ENCODE data around the gene SEMA4G. TPM values are rescaled to one million over a fixed set of nuclear protein-coding genes. Genes with fewer than 3 reads are reported as not detected.

SEMA4G gene
- total RNA-seq, 1 experiment from 2014 or later, result not detected

DNA sequence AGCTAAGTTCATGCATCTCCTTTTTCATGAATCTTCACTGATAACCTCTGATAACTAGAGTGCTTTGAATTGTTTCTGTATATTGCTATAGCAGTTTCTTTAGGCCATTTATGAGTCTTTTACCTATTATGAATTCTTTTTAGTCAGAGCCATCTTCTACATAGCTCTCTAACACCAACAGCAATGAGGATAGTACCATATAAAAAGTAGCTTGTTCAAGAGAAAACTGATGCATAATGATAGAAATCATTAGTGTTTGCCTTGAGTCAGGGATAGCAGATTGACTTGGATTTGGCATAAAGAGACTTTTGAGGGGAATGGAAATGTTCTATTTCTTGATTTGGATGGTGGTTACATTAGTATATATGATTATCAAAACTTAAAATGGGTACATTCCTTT is 25.8 kb upstream of the SEMA4G start:
- Mint-ChIP-seq H3K4me3 (ENCODE audit: unreplicated experiment) (no peak overlapping the region), H3K27ac (ENCODE audit: low read depth, unreplicated experiment) (no peak overlapping the region)
- POLR2A ChIA-PET, result interaction anchor here (0.8 kb wide), 1 partner anchor 10 kb away, joined by 5 read pairs; no protein-coding TSS in a partner anchor

DNA sequence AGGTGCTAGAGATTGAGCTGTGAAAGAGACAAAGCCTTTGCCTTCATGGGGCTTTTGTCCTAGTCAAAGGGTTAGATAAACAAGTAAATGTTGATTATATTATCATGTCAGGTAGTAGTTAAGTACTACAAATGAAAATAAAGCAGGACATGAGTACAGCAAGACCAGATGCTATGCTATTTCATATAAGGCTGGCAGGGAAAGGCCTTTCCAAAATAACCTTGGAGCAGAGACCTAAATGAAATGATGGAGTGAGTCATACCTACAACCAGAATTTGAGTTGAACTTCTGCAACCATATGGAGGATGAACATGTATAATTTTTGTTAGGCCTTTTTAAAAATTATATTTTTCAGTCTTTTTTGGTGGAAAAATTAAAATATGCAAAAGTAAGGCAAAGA is 23.6 kb upstream of the SEMA4G start:
- H3K36me3 Mint-ChIP-seq (ENCODE audit: insufficient read depth, unreplicated experiment), result peaks cover 87% of the 10 kb centered on the region
- no peaks in the 10 kb centered on the region for H3K9me3 Mint-ChIP-seq (ENCODE audit: unreplicated experiment)
- no peak overlapping the region for H3K4me3 Mint-ChIP-seq (ENCODE audit: unreplicated experiment)
- no peak for DNase-seq (ENCODE audit: unreplicated experiment)
- intact Hi-C loops (cut with micrococcal nuclease), result no loop called here
- BruUV-seq (replicated peaks), result no TSS peak
- CTCF ChIA-PET, result interaction anchor here (0.6 kb wide), 1 partner anchor 11 kb away, joined by 3 read pairs; no protein-coding TSS in a partner anchor
- TF ChIP-seq, protein P1, sequence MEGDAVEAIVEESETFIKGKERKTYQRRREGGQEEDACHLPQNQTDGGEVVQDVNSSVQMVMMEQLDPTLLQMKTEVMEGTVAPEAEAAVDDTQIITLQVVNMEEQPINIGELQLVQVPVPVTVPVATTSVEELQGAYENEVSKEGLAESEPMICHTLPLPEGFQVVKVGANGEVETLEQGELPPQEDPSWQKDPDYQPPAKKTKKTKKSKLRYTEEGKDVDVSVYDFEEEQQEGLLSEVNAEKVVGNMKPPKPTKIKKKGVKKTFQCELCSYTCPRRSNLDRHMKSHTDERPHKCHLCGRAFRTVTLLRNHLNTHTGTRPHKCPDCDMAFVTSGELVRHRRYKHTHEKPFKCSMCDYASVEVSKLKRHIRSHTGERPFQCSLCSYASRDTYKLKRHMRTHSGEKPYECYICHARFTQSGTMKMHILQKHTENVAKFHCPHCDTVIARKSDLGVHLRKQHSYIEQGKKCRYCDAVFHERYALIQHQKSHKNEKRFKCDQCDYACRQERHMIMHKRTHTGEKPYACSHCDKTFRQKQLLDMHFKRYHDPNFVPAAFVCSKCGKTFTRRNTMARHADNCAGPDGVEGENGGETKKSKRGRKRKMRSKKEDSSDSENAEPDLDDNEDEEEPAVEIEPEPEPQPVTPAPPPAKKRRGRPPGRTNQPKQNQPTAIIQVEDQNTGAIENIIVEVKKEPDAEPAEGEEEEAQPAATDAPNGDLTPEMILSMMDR (IDR thresholded peaks at IDR 0.05; ENCODE audit: unreplicated experiment), result no peak
- no peaks in the 10 kb centered on the region for H3K27me3 Mint-ChIP-seq (ENCODE audit: insufficient read depth, unreplicated experiment)
- POLR2A ChIA-PET, result no interaction called here
- no peaks in the 10 kb centered on the region for H3K4me1 Mint-ChIP-seq (ENCODE audit: insufficient read depth, unreplicated experiment)
- H3K27ac Mint-ChIP-seq (ENCODE audit: low read depth, unreplicated experiment), result no peak overlapping the region

More for the DNA sequence above, 25.8 kb upstream of the SEMA4G start:
- Mint-ChIP-seq H3K27me3 (ENCODE audit: insufficient read depth, unreplicated experiment) (no peaks in the 10 kb centered on the region), H3K36me3 (ENCODE audit: insufficient read depth, unreplicated experiment) (peaks cover 87% of the 10 kb centered on the region), H3K4me1 (ENCODE audit: insufficient read depth, unreplicated experiment) (no peaks in the 10 kb centered on the region), H3K9me3 (ENCODE audit: unreplicated experiment) (no peaks in the 10 kb centered on the region)
- intact Hi-C loops (cut with micrococcal nuclease), result no loop called here
- no peak for DNase-seq (ENCODE audit: unreplicated experiment)
- CTCF ChIA-PET, result interaction anchor here (0.5 to 1.1 kb wide), 4 partner anchors 29 to 326 kb away, joined by 3 to 4 read pairs (median 4); no protein-coding TSS in a partner anchor
- TF ChIP-seq, protein P1 (IDR thresholded peaks at IDR 0.05; ENCODE audit: unreplicated experiment), result no peak
- BruUV-seq (replicated peaks), result no TSS peak

DNA sequence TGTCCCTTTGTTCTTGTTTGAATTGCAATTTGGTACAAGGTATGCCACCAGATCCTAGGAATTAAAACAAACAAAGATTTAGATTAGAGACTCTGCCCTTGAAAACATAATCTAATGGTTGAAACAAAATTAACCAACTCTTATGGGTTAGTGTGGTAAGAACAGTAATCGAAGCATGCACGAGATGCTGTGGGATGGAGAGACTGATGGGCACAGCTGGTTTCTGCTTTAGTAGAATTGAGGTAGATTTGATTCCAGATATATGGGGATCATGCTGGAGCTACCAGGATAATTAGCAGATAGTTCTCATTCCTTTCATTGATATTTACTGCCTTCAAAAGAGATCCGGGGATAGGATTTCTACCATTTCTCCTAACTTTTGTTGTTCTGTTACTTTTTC is 20.4 kb upstream of the SEMA4G start:
- CTCF ChIA-PET, result interaction anchor here (1.2 to 1.9 kb wide), 2 partner anchors 25 to 65 kb away, joined by 4 to 5 read pairs; no protein-coding TSS in a partner anchor
- intact Hi-C loops (cut with micrococcal nuclease), result no loop called here
- Mint-ChIP-seq H3K27ac (ENCODE audit: low read depth, unreplicated experiment) (no peak overlapping the region), H3K4me3 (ENCODE audit: unreplicated experiment) (no peak overlapping the region), H3K27me3 (ENCODE audit: insufficient read depth, unreplicated experiment) (no peaks in the 10 kb centered on the region), H3K9me3 (ENCODE audit: unreplicated experiment) (no peaks in the 10 kb centered on the region), H3K4me1 (ENCODE audit: insufficient read depth, unreplicated experiment) (no peaks in the 10 kb centered on the region), H3K36me3 (ENCODE audit: insufficient read depth, unreplicated experiment) (peaks cover 83% of the 10 kb centered on the region)
- no TSS peak for BruUV-seq (replicated peaks)
- TF ChIP-seq, protein P1 (IDR thresholded peaks at IDR 0.05; ENCODE audit: unreplicated experiment), result no peak
- no peak for DNase-seq (ENCODE audit: unreplicated experiment)
- POLR2A ChIA-PET, result interaction anchor here (0.7 to 1.4 kb wide), 2 partner anchors 10 to 49 kb away, joined by 3 to 5 read pairs; no protein-coding TSS in a partner anchor

DNA sequence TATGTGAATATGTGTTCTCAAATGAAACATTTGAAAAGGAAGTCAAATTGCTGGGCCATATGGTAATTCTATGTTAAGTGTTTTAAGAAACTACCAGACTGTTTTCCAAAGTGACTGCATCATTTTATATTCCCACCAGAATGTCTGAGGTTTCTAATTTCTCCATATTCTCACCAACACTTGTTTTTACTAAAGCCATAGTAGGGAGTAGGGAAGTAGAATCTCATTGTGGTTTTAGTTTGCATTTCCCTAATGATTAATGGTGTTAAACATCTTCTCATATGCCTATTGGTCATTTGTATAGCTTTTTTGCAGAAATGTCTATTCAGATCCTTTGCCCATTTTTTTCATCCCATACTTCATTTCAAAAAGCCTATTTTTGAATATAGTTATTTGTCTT is 9.1 kb upstream of the SEMA4G start:
- intact Hi-C loops (cut with micrococcal nuclease), result no loop called here
- Mint-ChIP-seq H3K4me3 (ENCODE audit: unreplicated experiment) (no peak overlapping the region), H3K27me3 (ENCODE audit: insufficient read depth, unreplicated experiment) (no peaks in the 10 kb centered on the region), H3K36me3 (ENCODE audit: insufficient read depth, unreplicated experiment) (peaks cover 79% of the 10 kb centered on the region), H3K27ac (ENCODE audit: low read depth, unreplicated experiment) (peak overlapping the region; percentile 10), H3K9me3 (ENCODE audit: unreplicated experiment) (no peaks in the 10 kb centered on the region), H3K4me1 (ENCODE audit: insufficient read depth, unreplicated experiment) (no peaks in the 10 kb centered on the region)
- POLR2A ChIA-PET, result no interaction called here
- BruUV-seq (replicated peaks), result no TSS peak
- CTCF ChIA-PET, result no interaction called here
- no peak for DNase-seq (ENCODE audit: unreplicated experiment)
- TF ChIP-seq, protein P1 (IDR thresholded peaks at IDR 0.05; ENCODE audit: unreplicated experiment), result no peak
